AG09309 (cell line): ENCODE measurements around the gene TMEM190.

ENCODE experiments used
- DNase-seq: peaks from one replicate; pipeline ENCODE4 v3.0.0-alpha.2; 2010; ENCODE audit warnings: low read depth
- H3K4me3 ChIP-seq: 2 replicates; pipeline ENCODE4 v1.5.1; 2011; ENCODE audit warnings: mild to moderate bottlenecking, low read depth, low read length, moderate library complexity; ENCODE audit not compliant: control insufficient read depth
- CTCF ChIP-seq: IDR thresholded peaks from 2 replicates; pipeline ENCODE4 v1.5.1; 2011; ENCODE audit warnings: mild to moderate bottlenecking, low read depth, low read length, inconsistent platforms; ENCODE audit not compliant: insufficient read depth, control insufficient read depth; ENCODE audit errors: missing control alignments

The TMEM190 gene

GRCh38 chr19:55346725-55347441, 29.7 kb upstream of the TMEM190 start:
- TF ChIP-seq CTCF = no peak
- DNase-seq = no peak
- H3K4me3 ChIP-seq = no peak overlapping the region

- no peak overlapping the region for H3K4me3 ChIP-seq
- no peak for TF ChIP-seq CTCF
- no peak for DNase-seq
These were observed 29.1 kb upstream of the TMEM190 start for GRCh38 chr19:55347442-55348009.

DNA sequence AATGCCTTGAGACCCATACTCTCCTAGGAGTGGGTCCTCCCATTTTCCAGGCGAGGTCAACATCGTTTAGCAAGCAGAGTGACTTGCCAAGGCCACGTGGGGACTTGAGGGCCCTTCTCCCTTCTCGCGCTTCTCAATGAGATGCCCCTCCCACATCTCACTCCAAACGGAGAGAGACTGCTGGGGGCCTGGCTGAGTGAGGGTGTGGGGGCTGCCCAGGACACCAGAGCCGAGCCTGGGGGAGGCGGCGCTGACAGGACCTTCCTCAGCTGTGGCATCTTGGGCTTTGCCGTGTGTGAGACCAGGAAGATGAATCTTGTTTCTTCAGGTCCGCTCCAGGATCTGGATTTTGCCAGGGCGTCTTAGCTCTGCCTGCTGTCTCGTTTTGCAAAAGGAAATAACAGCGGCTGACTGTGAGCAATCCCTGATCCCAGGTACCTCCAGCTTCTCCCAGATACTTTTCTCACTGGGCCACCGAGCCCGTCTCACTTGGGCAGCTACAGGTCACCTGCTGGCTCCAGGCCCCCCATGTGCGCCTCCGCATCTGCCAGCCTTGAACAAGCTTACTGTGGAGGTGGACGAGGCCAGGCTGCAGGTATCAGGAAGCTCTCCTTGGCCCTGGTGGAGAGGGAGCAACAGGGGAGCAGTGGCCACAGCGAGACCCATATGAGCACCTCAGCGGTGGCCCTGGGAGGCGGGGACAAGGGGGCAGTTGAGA, 28.1 kb upstream of the TMEM190 start:
- DNase-seq = no peak
- no peak overlapping the region for H3K4me3 ChIP-seq
- TF ChIP-seq CTCF = no peak

- H3K4me3 ChIP-seq = no peak overlapping the region
- no peak for TF ChIP-seq CTCF
- DNase-seq = no peak
These were observed 25.9 kb upstream of the TMEM190 start for GRCh38 chr19:55350620-55351315.

- TF ChIP-seq CTCF = no peak
- H3K4me3 ChIP-seq = no peak overlapping the region
- DNase-seq = no peak
These were observed 24.6 kb upstream of the TMEM190 start for GRCh38 chr19:55352040-55352439.

DNA sequence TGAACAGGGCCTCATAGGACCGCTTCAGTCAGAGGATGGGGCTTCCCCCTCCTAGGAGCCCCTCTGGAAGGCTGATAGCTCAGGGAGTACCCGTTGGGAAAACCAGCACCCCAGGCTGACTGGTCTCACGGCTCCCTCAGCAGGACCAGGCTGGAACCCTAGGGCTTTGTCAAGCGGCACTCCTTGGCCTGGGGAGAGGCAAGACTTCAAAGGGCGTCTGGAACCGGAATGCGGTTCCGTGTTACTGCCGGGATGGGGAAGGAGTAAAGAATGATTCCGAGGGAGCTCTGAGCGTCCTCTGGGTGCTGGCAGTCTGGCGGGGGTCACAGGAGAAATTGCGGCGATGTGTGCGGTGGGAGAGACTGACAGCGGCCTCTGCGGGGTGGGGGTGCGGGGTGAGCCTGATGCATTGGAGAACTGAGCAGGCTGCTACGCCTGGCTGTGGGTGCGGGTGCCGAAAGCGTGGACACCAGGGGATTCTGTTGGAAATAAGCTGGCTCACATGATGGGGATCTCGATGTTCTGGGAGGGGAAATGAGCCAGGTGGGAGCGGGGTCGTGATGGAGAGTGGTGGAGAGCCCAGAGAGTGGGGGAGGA, 24.0 kb upstream of the TMEM190 start:
- TF ChIP-seq CTCF = no peak
- DNase-seq = no peak
- no peak overlapping the region for H3K4me3 ChIP-seq
